A204.1 (cell line): Measurements from ENCODE around the gene RNF6.

ENCODE experiments used
- FAIRE-seq: peaks from 2 replicates; lab custom pipeline; 2012; peaks lifted over from hg19 to GRCh38; lab: Jason Lieb, UNC

RNF6 gene

DNA sequence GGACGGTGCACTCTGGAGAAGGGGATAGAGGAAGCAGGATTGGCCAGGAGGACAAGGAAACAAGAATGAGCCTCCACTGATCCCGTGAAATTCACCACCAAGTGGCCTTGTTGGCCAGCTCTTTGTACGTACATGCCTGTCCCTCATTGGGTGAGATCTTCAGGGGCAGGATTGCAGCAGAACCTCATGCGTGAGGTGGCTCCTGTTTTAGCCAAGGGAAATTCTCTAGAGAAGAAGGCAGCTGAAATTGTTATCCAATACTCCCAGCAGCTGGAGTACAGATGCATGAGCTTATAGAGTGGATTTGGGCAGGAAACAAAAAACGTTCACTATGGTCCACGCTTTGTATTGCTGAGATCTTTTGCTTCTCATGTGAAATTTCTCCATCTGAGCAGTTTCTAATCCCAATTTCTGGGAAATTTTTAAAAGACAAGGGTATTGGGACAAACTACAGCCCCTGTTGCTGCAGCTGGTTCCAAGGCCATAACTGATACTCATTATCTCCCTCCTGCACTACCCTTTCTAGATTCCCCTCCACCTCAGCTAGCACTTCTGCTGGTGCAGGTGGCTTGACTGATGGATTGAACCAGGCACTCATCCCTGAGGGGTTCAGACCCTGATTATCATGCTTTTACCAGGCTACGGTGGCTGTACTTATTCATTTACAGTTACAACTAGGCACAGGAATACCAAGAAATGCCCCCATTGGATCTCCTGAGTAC is 3.9 kb upstream of the RNF6 start:
- no peak for FAIRE-seq

DNA sequence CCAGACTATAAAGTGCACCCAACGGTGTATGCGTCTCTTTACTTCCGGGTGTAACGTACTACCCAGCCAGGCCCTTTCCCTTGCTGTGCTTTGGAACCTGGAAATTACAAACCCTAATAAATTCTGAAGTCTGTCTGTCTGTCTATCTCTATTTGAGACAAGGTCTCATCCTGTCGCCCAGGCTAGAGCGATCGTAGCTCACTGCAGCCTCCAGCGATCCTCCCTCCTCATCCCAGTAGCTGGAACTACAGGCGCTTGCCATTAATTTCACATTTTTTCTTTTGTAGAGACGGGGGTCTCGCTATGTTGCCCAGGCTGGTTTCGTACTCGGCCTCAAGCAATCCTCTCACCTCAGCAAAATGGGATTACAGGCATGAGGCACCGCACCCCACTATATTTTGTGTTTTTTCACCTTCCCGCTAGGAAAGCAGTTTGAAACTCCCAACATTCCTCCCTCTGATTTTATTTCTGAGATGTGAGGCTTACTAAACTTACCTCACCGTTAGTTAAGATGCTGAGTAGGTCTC is 469 bp upstream of the RNF6 start:
- FAIRE-seq, result no peak

DNA sequence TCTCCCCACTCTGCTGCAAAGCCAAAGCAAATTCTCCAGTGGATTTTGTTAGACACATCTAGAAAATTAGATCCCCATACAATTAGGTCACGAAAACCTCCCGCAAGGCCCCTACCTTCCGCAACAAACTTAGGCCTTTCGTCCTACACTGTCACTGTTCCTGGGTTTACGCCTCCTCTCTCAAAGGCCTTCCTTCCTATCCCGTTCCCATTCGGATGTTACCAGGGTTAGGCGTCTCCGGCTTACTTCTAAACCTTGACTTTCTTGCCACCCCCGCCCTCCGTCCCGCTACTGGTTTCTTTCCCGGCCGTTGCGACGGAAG is 754 bp downstream of the RNF6 start:
- no peak for FAIRE-seq

DNA sequence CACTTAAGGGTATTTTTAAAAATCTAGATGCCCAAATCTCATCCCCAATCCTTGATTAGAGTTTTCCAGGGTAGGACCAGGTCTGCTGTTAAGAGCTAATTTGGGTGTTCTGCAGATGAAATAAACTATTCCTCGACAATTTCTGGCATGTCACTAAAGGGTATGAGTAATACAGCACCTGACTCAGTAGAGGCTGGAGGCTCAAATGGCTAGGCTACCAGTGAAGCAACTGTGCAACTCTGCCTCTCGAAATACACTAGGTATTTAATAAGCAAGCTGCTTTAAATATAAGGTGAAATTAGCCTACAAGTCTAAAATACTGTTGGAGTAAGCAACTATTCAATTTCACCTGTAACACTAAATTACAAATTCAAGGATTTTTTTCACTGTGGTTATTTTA is 1.5 kb downstream of the RNF6 start:
- FAIRE-seq, result no peak

DNA sequence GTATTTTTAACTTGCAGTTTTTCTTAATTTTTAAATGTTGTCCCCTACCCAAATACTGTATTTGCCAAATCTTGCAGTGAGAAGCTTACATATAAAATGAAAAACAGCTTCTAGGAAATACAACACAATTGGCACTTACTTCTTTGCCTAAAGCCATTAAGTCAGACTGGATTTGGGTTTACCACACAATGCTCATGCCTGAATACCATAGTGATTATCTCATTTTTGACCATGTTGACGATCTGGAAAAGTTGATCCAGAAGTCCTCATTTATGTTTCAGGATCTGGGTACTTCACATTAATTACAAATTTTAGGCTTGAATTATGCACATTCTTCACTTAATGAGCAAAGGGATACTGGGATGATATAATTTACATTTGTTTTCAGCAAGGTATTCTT is 2.4 kb downstream of the RNF6 start:
- FAIRE-seq, result no peak

DNA sequence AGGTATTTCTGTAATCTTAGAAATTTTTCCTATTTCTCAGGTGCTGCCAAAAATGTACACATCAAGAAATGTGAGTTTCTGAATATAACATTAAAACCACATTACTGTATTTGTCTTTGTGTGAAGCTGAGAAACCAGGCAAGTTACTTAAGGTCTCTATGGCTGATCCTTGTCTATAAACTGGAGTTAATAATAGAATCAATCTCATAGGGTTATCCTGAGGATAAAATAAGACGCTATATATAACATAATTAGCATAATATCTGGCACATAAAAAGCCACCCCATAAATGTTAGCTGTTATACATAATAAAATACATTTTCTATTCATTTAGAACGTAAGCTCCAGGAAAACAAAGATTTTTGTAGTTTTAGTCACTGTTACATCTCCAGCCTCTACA is 6.1 kb downstream of the RNF6 start:
- FAIRE-seq, result no peak

DNA sequence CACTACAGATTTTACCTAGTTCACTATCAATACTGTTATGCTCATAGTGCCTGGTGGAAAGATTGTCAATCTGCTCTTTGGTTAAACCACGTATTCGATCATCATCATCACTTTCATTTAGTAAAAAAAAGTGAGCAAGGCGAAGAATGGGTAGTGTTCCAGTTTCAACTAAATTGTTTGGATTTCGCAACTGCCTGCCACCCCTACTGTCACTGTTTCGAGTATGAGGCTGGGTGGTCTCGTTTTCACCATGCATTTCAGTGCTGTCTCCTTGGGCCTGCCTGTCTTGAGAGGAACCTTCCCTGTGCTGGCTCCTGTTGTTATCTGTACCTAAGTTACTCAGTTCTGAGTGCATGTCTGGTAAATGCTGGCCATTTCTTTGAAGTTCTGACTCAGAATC is 8.1 kb downstream of the RNF6 start:
- no peak for FAIRE-seq

DNA sequence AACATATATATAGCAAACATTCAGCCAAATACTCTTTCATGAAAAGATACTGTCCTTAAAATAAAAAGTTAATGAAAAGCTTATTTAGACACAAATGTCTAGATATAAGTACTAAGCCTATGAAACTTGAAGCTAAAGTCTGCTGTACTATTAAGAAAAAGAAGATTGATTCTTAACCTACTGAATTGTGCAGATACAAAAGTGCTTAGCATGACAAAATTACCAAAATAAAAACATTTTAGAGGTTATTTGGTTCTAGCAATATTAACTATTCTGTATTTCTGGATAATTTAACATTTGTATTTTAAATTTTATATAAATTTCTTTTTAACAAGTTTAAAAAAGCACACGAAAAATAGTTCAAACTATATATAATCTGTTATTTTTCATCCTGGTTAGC is 8.8 kb downstream of the RNF6 start:
- no peak for FAIRE-seq

DNA sequence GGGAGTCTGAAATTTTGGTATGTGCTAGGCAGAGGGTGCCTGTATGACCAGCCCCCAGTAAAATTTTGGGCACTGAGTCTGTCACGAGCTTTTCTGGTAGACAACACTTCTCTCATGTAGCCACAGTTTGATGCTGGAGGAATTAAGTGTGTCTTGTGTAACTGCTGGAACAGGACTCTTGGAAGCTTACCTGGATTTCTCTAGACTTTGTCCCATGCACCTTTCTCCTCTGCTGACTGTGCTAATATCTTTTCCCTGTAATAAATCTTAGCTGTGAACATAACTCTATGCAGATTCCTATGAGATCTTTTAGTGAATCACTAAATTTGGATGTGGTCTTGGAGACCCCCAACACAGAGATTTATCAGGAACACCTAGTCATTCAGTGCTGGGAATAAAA is 13.8 kb downstream of the RNF6 start:
- FAIRE-seq, result no peak

DNA sequence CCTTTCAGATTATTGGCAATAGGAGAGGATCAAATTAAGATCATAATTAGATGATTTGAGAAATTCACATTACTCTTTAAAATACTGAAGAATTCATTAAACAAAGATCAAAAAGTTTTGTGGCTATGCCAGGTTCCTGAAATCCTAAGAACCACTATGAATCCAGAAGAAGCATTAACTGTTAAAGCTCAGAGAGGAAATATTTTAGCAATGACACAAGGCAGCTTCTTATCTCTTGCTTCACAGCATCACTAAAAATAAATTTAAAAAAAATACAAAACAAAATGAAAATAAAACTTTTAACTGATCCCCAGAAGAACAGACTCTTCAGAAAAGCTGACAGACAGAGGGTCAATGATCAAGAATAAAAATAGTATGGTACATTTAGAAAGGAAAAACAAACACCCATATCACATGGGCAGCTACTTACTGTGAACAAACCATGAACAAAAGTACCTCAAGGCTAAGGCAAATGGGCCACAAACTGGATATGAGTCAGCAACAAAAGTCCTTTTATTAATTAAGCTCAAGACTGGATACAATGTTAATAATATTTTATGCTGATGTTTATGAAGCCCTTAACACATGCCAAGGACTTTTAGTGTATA is 19.6 kb downstream of the RNF6 start:
- no peak for FAIRE-seq

DNA sequence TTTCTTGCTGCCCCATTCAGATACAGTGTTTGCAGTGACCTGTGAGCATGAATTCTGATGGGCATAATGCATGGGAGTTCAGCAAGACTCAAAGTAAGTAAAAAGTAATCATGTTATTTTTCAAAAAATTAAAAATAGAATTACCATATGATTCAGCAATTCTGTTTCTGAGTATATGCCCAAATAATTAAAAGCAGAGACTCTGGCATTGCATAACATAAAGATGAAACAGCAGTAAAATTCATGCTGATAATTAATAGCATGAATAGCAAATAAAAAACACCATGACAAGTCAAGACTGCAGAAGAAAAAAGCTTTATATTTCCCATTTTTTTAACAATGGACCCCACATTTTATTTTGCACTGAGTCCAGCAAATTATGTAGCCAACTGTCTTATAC is 21.3 kb downstream of the RNF6 start:
- FAIRE-seq, result no peak

DNA sequence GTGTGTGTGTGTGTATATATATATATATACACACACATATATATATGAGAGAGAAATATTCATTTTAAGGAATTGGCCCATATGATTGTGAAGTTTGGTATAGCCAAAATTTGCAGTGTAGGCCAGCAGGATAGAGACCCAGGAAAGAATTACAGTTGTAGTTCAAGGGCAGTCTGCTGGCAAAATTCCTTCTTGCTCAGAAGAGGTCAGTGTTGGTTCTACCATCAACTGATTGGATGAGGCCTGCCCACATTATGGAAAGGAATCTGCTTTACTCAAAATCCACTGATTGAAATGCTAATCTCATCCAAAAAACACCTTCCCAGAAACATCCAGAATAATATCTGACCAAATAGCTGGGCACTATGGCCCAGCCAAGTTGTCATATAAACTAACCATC is 24.0 kb downstream of the RNF6 start:
- FAIRE-seq, result no peak

DNA sequence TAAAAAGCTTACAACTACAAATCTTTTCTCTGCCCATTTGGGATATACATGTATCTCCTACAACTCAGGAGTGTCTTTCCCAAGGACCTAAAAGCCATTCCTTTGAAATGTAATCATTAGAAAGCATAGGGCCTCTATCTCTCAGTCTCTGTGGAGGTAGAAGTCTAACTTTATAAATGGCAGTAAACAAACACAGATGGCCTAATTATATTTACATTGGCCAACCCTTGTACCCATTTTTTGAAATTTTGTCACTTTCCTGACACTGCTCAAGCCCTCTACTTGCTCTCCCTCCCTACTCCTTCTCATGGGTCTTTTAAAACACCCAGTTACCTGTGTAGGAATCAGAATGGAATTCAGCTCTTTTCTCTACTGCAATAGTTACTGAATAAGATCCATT is 24.8 kb downstream of the RNF6 start:
- FAIRE-seq, result no peak

DNA sequence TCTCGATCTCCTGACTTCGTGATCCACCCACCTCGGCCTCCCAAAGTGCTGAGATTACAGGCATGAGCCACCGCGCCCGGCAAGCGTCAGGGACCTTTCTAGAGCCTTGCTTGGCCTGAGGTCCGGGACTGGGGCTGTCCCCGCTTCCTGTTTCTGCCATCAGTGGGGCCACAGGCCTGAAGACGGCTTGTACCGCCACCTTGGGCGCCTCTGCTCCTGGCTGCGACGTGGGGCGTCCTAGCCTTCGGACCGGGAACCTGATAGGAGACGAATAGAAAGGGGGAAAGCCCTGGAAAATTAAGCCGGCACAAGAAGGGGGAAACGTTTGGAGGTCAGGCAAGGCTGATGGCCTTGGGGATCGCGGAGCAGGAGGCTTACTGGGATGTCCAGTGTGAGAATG is 35.1 kb downstream of the RNF6 start:
- no peak for FAIRE-seq

DNA sequence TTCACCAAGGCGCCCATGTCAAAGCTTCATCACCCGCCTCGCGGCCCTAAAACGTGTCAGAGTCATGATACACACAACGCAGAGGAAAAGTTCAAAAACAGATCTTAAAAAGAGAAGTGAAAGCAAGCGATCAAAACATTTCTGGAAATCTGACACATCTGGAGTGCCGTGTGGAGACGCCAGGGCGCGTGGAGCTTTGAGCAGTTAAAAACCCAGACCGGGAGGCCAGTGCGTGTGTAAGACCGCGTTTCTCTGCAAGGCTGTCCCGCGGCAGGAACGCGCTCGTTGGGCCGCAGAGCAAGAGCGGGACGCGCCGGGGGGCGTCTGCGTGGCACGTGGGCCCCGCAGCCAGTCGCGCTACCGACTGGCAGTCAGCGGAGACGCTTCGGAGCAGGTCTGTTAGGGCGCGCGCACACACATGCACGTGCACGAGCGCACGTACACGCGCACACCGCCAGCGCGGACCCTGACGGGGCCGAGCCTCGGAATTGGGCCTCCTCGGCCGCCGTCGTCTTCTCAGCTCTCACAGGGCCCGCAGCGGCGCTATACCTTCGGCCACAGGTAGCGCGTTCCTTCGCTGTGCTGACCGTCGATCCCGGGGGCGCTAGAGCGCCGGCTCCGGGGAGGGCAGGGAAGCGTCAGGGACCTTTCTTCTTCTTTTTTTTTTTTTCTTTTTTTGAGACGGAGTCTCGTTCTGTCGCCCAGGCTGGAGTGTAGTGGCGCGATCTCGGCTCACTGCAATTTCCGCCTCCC is 35.8 kb downstream of the RNF6 start:
- FAIRE-seq, result no peak

DNA sequence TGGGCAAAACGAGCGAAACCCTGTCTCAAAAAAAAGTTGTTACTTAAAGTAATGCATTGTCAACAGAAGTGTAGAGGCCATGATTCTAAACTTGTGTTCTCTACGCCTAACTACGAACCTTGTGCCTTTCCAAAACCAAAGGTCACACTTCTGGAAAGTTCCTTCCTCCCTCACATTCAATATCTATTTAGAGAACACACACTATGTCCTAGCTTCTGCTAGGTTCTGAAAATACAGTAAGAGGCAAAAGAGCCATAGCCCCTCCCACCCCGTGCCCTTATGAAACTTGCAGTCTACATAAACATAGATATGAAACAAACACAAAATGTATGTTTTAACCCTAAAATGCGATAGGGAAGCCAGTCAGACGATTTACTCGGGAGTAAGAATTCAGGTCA is 36.4 kb downstream of the RNF6 start:
- no peak for FAIRE-seq

DNA sequence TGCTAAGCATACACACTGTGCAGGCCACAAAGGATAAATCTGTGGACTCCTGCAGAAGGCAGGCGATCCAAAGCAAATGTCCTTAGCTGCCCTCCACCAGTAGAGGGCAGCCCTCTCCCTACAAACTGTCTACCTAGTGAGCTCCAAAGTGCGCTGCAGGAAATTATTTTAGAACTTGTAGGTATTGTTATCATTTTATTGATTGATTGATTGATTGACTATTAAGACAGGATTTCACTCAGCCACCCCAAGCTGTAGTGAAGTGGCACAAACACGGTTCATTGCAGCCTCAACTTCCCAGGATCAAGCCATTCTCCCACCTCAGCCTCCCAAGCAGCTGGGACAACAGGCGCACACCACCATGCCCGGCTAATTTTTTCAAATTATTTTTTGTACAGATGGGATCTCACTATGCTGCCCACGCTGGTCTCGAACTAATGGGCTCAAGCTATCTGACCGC is 37.3 kb downstream of the RNF6 start:
- peak; percentile 83 for FAIRE-seq

DNA sequence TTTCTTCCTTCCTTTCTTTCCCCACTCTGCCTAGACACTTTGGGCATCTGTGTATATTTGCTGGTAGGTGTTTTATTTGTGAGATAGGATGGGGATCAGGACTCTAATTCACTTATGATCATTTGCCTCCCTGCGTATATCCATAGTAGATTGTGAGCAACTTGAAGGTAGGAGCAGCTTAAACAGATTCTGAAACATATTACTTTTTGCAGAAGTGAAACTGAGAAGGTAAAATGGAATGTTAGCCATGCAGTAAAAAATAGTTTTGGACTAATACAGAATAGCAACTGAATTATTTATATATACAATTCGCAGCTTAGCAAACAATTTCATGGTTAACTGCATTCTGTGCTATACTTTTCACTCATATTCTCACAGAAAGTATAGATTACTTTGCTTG is 38.7 kb downstream of the RNF6 start:
- no peak for FAIRE-seq

DNA sequence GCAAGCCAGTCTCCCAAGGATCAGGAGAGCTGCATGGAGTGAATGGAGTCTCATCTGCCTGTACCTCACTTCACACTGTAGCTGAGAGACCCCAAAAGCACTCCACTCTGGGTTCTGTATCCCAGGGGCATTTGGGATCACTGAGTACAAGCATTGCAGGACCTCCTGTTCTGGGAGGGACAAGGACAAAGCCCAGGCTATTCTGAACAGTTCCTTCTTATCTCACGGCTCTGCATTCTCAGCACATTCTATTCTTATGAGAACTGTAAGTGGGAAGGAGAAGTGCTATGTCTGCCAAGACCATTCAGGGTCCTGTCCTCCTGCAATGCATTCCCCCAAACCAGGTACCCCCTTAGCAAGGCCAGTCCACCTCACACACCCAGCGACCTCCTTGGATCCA is 42.8 kb downstream of the RNF6 start:
- FAIRE-seq, result no peak

DNA sequence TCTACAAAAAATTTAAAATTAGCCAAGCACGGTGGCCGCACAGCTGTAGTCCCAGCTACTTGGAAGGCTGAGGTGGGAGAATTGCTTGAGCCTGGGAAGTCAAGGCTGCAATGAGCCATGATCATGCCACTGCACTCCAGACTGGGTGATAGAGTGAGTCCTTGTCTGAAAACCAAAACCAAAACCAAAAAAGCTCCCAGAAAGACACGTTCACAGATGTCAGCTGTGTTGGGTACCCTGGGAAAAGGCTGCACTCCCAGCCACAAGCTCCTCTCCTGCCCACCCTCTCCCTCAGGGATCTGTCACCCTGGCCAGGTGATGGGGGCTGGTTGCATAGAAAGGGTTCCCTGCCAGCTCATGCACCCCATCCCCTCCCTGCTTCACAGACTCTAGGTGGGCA is 53.3 kb downstream of the RNF6 start:
- no peak for FAIRE-seq

DNA sequence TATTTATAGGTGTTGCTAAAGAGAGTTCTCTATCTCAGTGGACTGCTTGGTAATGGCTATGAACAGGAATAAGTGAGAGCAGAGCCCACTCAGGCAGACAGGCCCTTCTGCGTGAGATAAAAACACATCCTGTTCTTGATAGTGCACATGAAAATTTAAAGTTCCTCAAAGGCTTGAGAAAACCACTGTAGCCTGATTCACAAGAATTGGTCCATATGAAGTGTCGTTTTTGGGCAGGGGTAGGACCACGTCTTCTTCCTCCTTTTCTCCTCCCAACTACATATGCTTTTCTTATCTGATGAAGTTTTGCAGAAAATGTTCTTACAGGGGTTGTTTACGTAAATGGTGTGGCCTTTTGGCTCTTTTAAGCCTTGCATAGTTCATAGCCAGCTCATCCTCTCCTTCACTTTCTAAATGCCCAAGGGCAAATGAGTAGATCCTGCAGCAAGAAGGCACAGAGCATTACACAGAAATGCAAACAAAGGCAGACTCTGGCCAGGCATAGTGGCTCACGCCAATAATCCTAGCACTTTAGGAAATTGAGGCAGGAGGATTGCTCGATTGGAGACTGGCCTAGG is 53.8 kb downstream of the RNF6 start:
- no peak for FAIRE-seq

DNA sequence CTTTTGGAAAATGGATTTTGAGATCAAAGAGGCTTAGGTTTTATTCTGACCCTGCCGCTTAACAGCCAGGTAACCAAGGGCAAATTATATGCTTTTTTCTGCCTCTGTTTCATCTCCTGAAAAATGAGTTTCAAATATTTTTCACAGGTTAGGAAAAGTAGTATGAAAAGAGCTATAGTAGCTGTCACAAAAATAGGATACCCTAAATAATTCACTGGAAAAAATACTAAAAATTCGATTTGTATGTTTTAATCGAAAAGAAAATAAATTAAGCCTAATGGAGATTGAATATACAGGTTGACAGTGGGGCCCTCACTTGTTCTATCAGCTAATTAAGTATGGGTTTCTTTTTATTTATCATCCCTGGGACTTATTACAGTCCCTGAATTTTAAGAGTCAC is 58.3 kb downstream of the RNF6 start:
- no peak for FAIRE-seq
